ENCODE measurements around the gene ULBP3.

- no peak for TF ChIP-seq CTCF (conservative IDR thresholded peaks at IDR 0.05; ENCODE audit: low read length)
- no peak for TF ChIP-seq EZH2phosphoT487 (IDR thresholded peaks at IDR 0.05; ENCODE audit: borderline replicate concordance)
Observed at GRCh38 chr6:150055131-150055530, 13.8 kb downstream of the ULBP3 start.
